GM10266 (cell line): Measurements from ENCODE around the gene DPP3.
"Not testable (repeated sequence)": the region's sequence is repeated elsewhere in the genome, so short reads cannot be mapped to it uniquely, and the experiment has no call there.

ENCODE experiments used
- DNase-seq: peaks from one replicate; pipeline ENCODE4 v3.0.0; 2012; ENCODE audit errors: extremely low spot score
- CTCF ChIP-seq: IDR thresholded peaks from 2 replicates; pipeline ENCODE4 v1.5.1; 2012; ENCODE audit warnings: mild to moderate bottlenecking, low read depth; ENCODE audit not compliant: control insufficient read depth, insufficient read depth; ENCODE audit errors: missing control alignments

Gene DPP3

GRCh38 chr11:66541892-66542291 is 61.7 kb downstream of the DPP3 start:
- no peak for DNase-seq
- no peak for TF ChIP-seq CTCF

GRCh38 chr11:66542362-66542761 is 62.1 kb downstream of the DPP3 start:
- TF ChIP-seq CTCF = no peak
- no peak for DNase-seq

GRCh38 chr11:66543263-66544107 is 63.3 kb downstream of the DPP3 start:
- TF ChIP-seq CTCF = peak; percentile 76
- DNase-seq = peak; percentile 73

- DNase-seq = not testable (repeated sequence)
These were observed 64.7 kb downstream of the DPP3 start for GRCh38 chr11:66544952-66545351.

- TF ChIP-seq CTCF = no peak
- peak; percentile 98 for DNase-seq
These were observed 65.6 kb downstream of the DPP3 start, which contains the start of gene ZDHHC24 for GRCh38 chr11:66545701-66546367. Gene ZDHHC24, minus strand, starts transcription at chr11:66546048. Its CDS starts 45 bp downstream, at chr11:66546003.

GRCh38 chr11:66546368-66546965 is 66.2 kb downstream of the DPP3 start, which contains the start of gene ACTN3:
Gene ACTN3, plus strand, starts transcription at chr11:66546903. Its CDS starts 35 bp downstream, at chr11:66546938.
- no peak for TF ChIP-seq CTCF
- peak; percentile 72 for DNase-seq

- TF ChIP-seq CTCF = no peak
- DNase-seq = peak; percentile 25
These were observed 66.9 kb downstream of the DPP3 start for GRCh38 chr11:66546966-66547661.
